GM12878 (cell line): ENCODE results near the gene DNAJA4. TPM values are rescaled to one million over a fixed set of nuclear protein-coding genes. Genes with fewer than 3 reads are reported as not detected.

Experiments used
- ATAC-seq: fragments of 200-7000 bp; cut with Tn5 transposase; 3 replicates; pipeline ENCODE4 v1.9.1; 2020; ENCODE audit warnings: mild to moderate bottlenecking, moderate library complexity
- BruUV-seq: library from RNA; stranded (reverse); fragments of 400-500 nt; replicated peaks from 2 replicates; lab custom pipeline; 2021; lab: Mats Ljungman, UMichigan
- CTCF ChIA-PET: fragments of 300-600 bp; sonication (Branson Sonifier 250); formaldehyde crosslinking; extraction: SDS; loops from one replicate; lab custom pipeline; 2021; ENCODE audit warnings: inconsistent platforms; lab: Yijun Ruan, JAX
- POLR2A ChIA-PET: fragments of 350-600 bp; formaldehyde crosslinking; extraction: SDS; loops from one replicate; lab custom pipeline; 2021; ENCODE audit warnings: inconsistent platforms; lab: Charles Lee
- RAD21 ChIA-PET: fragments of 300-600 bp; sonication (Branson Sonifier 250); formaldehyde crosslinking; loops from one replicate; lab custom pipeline; 2023; ENCODE audit warnings: antibody characterized with exemption; ENCODE audit not compliant: unreplicated experiment; lab: Charles Lee
- SMC1A ChIA-PET: fragments of 300-600 bp; sonication (Branson Sonifier 250); formaldehyde crosslinking; loops from one replicate; lab custom pipeline; 2023; ENCODE audit not compliant: unreplicated experiment, uncharacterized antibody; lab: Charles Lee
- DNase-seq: peaks from one replicate; pipeline ENCODE4 v3.0.0-alpha.2; 2011; ENCODE audit warnings: low read depth, low spot score
- FAIRE-seq: peaks from 3 replicates; lab custom pipeline; 2011; peaks lifted over from hg19 to GRCh38; lab: Jason Lieb, UNC
- H2AFZ ChIP-seq: 2 replicates; pipeline ENCODE4 v1.6.0; 2011; ENCODE audit warnings: low read depth, low read length, control low read depth; ENCODE audit not compliant: control insufficient read depth
- H3K27ac ChIP-seq: 2 replicates; pipeline ENCODE4 v1.5.1; 2011; ENCODE audit warnings: control low read depth; ENCODE audit not compliant: control insufficient read depth, insufficient read depth
- H3K27me3 ChIP-seq, 2 experiments: replicated peaks in 1 of 2; 2 replicates each; pipeline versions ENCODE4 v1.6.0 to v1.6.1; 2011; ENCODE audit warnings: low read length in 1 of 2; ENCODE audit not compliant: control insufficient read depth in 2 of 2, insufficient read depth in 2 of 2
- H3K36me3 ChIP-seq, 2 experiments: 2 replicates each; pipeline ENCODE4 v1.5.1; 2011; ENCODE audit warnings: low read length in 1 of 2; ENCODE audit not compliant: control insufficient read depth in 2 of 2, insufficient read depth in 2 of 2
- H3K4me1 ChIP-seq: 2 replicates; pipeline ENCODE4 v1.6.1; 2011; ENCODE audit warnings: mild to moderate bottlenecking, low read length, moderate library complexity, mixed read lengths; ENCODE audit not compliant: control insufficient read depth, insufficient read depth
- H3K4me2 ChIP-seq: 2 replicates; pipeline ENCODE4 v1.6.0; 2011; ENCODE audit warnings: control low read depth; ENCODE audit not compliant: control insufficient read depth, insufficient read depth
- H3K4me3 ChIP-seq: fragments of 200-600 bp; sonication (generic); 2 replicates; pipeline ENCODE4 v1.5.1; 2016
- H3K79me2 ChIP-seq: 2 replicates; pipeline ENCODE4 v1.6.0; 2011; ENCODE audit warnings: low read length; ENCODE audit not compliant: control insufficient read depth, insufficient read depth
- H3K9ac ChIP-seq: 2 replicates; pipeline ENCODE4 v1.8.0; 2011; ENCODE audit warnings: low read length, control low read depth, mixed read lengths; ENCODE audit not compliant: control insufficient read depth, insufficient read depth
- H3K9me3 ChIP-seq: replicated peaks from 3 replicates; pipeline ENCODE4 v1.5.1; 2011; ENCODE audit warnings: mild to moderate bottlenecking, low read length; ENCODE audit not compliant: control insufficient read depth, insufficient read depth
- H4K20me1 ChIP-seq: 2 replicates; pipeline ENCODE4 v1.6.0; 2011; ENCODE audit not compliant: control insufficient read depth, insufficient read depth
- ATF2 ChIP-seq: IDR thresholded peaks from 2 replicates; pipeline ENCODE4 v1.6.1; 2012; ENCODE audit warnings: low read length, inconsistent platforms
- CBX3 ChIP-seq: fragments of 200-600 bp; sonication (generic); IDR thresholded peaks from 2 replicates; pipeline ENCODE4 v1.6.1; 2016; ENCODE audit warnings: low read depth, borderline replicate concordance
- MXI1 ChIP-seq: fragments of 150-350 bp; IDR thresholded peaks from 2 replicates; pipeline ENCODE4 v1.6.1; 2011; ENCODE audit warnings: low read depth, mild to moderate bottlenecking, inconsistent platforms, low read length, improper control_type of control experiment
- RAD51 ChIP-seq: fragments of 450-650 bp; IDR thresholded peaks from 2 replicates; pipeline ENCODE4 v1.6.1; 2016; ENCODE audit warnings: moderate library complexity, mild to moderate bottlenecking, inconsistent platforms
- whole genome bisulfite sequencing: methylation state at CpG from one replicate; pipeline ENCODE4 v1.1.6; 2016; ENCODE audit warnings: low lambda C conversion rate; ENCODE audit not compliant: insufficient replicate concordance, insufficient coverage; ENCODE audit errors: missing lambda C conversion rate; 5-methylcytosine and 5-hydroxymethylcytosine counted together
- in situ Hi-C: fragments of 300-500 bp; cut with MboI; formaldehyde crosslinking; loops from 9 replicates; pipeline ENCODE4 v1.14.3; 2018; ENCODE audit warnings: mixed read lengths
- intact Hi-C: fragments of 100-400 bp; cut with micrococcal nuclease; formaldehyde crosslinking; loops from one replicate; pipeline ENCODE4 v1.14.2; 2022; ENCODE audit not compliant: unreplicated experiment
- polyA plus RNA-seq, 11 experiments: library from polyadenylated mRNA; depleted of rRNA in 4 of 11; unstranded in 6 of 11; stranded (reverse) in 5 of 11; fragments of >200 nt; fragmentation: Nextera tagmentation in 4 of 11; fragmentation: Illumina TruSeq in 1 of 11; extraction: Ambion mirVana in 4 of 11; extraction: Trizol in 1 of 11; gene quantifications; 1 replicate in 1 of 11; 2 replicates in 10 of 11; pipeline versions ENCODE4 v1.2.1 to v1.2.3, GENCODE V29; 2011 to 2016; ENCODE audit warnings: inconsistent platforms in 2 of 11, missing spikeins in 2 of 11, low read depth in 1 of 11
- total RNA-seq, 4 experiments: library from RNA; depleted of rRNA in 3 of 4; stranded (reverse); fragments of >200 nt in 3 of 4; fragmentation: Illumina TruSeq in 1 of 4; extraction: Trizol in 1 of 4; gene quantifications; 2 replicates each; pipeline versions ENCODE4 v1.2.1 to v1.2.3, GENCODE V29; 2013 to 2021

DNAJA4 gene
- total and polyA plus RNA-seq, 10 of the 15 experiments (the other 5 are each of a cell fraction or from before 2014, with no cell fraction given), result 0.01 to 10.4 (median 4.1) TPM

GRCh38 chr15:78306176-78306774 lies 41.9 kb downstream of the DNAJA4 start:
- H3K79me2 ChIP-seq, result no peaks in the 10 kb centered on the region
- no peak overlapping the region for H3K4me3 ChIP-seq
- H2AFZ ChIP-seq, result no peak overlapping the region
- no peaks in the 10 kb centered on the region for H3K36me3 ChIP-seq
- BruUV-seq, result no TSS peak
- TF ChIP-seq ATF2 (no peak), RAD51 (no peak), MXI1 (no peak), CBX3 (no peak)
- RAD21 ChIA-PET, result interaction anchor here (0.6 to 2.3 kb wide), 3 partner anchors 11 to 117 kb away, joined by 3 to 8 read pairs (median 7); no protein-coding TSS in a partner anchor
- H4K20me1 ChIP-seq, result no peaks in the 10 kb centered on the region
- H3K27ac ChIP-seq, result no peak overlapping the region
- H3K4me2 ChIP-seq, result no peak overlapping the region
- intact Hi-C loops, result loop anchor here (5.0 kb wide), 2 partner anchors 176 to 401 kb away; no protein-coding TSS in a partner anchor
- FAIRE-seq (no peak), DNase-seq (no peak), ATAC-seq (no peak)
- H3K27me3 ChIP-seq, result no peaks in the 10 kb centered on the region
- POLR2A ChIA-PET, result no interaction called here
- no peak overlapping the region for H3K9ac ChIP-seq
- peaks cover 3% of the 10 kb centered on the region; the same call in 1 of the 2 replicates for H3K4me1 ChIP-seq
- CTCF ChIA-PET, result interaction anchor here (0.6 to 13.8 kb wide), 3 partner anchors 29 to 121 kb away, joined by 4 to 175 read pairs (median 5); no protein-coding TSS in a partner anchor
- 57% methylated on average over 3 of the region's 3 CpGs for WGBS
- in situ Hi-C loops, result loop anchor here (5.0 kb wide), 1 partner anchor 126 kb away; no protein-coding TSS in a partner anchor
- SMC1A ChIA-PET, result interaction anchor here (4.3 kb wide), 1 partner anchor 117 kb away, joined by 31 read pairs; no protein-coding TSS in a partner anchor
- no peaks in the 10 kb centered on the region; the same call in 2 of the 3 replicates for H3K9me3 ChIP-seq
